ENCODE measurements around the gene GNAO1.

The GNAO1 gene

DNA sequence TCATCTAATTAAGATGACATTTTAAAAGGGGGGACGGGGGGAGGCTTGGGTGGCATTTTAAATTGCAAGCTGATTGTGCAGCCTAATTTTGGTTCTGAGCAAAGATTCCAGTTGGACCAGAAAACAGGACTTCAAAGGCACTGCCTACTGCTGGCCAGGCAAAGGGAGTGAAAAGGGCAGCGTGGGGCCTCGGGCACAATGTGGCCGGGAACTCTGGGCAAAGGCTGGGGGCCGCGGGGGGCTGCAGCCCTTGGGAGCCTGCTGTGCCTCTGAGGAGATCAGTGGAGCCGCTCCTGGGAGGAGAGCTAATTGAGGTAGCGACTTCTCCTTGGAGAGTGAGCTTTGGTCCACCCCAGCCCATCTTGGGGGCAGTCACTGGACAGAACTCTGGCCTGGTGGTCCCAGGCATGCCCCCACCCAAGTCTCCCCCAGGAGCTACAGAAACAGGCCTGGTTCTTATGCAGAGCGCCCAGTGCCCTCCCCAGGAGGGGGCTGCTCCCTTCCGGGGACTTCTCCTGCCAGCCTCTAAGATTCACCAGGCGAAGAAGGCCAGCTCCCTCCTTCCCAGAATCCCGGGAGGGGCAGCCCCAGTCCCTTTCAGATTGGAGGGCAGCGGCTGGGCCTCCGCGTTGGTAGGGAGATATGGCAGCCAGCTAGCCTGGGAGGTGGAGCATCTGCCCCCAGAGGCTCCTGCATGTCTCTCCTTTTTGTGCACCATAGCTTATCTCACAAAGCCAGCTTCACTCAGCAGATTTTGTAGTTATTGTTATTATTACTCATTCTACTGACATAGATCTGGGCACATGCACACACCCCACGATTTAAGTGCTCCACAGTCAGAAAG is 115.6 kb downstream of the GNAO1 start:
- H3K27me3 ChIP-seq, result no peaks in the 10 kb centered on the region
- no peaks in the 10 kb centered on the region for H3K9me3 ChIP-seq
- no peak overlapping the region for H3K4me3 ChIP-seq (ENCODE audit: low read depth in 1 of 2, low read length in 1 of 2)
- no peaks in the 10 kb centered on the region for H3K4me1 ChIP-seq (ENCODE audit: control insufficient read depth in 1 of 2, insufficient read depth in 1 of 2, low read depth in 1 of 2, low read length in 1 of 2)
- H3K36me3 ChIP-seq, result no peaks in the 10 kb centered on the region
- H3K27ac ChIP-seq, result no peak overlapping the region
- TF ChIP-seq, protein P1, sequence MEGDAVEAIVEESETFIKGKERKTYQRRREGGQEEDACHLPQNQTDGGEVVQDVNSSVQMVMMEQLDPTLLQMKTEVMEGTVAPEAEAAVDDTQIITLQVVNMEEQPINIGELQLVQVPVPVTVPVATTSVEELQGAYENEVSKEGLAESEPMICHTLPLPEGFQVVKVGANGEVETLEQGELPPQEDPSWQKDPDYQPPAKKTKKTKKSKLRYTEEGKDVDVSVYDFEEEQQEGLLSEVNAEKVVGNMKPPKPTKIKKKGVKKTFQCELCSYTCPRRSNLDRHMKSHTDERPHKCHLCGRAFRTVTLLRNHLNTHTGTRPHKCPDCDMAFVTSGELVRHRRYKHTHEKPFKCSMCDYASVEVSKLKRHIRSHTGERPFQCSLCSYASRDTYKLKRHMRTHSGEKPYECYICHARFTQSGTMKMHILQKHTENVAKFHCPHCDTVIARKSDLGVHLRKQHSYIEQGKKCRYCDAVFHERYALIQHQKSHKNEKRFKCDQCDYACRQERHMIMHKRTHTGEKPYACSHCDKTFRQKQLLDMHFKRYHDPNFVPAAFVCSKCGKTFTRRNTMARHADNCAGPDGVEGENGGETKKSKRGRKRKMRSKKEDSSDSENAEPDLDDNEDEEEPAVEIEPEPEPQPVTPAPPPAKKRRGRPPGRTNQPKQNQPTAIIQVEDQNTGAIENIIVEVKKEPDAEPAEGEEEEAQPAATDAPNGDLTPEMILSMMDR (IDR thresholded peaks at IDR 0.05), result no peak

DNA sequence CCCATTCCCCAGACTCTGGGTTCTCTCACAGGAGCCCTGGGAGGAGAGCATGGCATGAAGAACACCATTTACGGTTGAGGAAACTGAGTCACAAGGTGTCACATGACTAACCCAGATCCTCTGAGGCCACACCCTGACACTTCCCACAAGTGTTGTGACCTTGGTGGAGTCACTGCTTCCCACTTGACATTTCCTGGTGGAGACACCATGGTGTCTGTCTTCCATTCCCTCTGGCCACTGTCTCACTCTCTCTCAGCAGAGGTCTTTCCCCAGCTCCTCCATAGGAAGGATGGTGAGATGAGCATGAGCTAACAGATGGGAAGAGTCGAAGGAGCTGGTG is 116.2 kb downstream of the GNAO1 start:
- Histone ChIP-seq H3K27me3 (no peaks in the 10 kb centered on the region), H3K9me3 (no peaks in the 10 kb centered on the region), H3K4me3 (ENCODE audit: low read depth in 1 of 2, low read length in 1 of 2) (no peak overlapping the region), H3K4me1 (ENCODE audit: control insufficient read depth in 1 of 2, insufficient read depth in 1 of 2, low read depth in 1 of 2, low read length in 1 of 2) (no peaks in the 10 kb centered on the region), H3K36me3 (no peaks in the 10 kb centered on the region), H3K27ac (no peak overlapping the region)
- TF ChIP-seq, protein P1 (IDR thresholded peaks at IDR 0.05), result no peak

DNA sequence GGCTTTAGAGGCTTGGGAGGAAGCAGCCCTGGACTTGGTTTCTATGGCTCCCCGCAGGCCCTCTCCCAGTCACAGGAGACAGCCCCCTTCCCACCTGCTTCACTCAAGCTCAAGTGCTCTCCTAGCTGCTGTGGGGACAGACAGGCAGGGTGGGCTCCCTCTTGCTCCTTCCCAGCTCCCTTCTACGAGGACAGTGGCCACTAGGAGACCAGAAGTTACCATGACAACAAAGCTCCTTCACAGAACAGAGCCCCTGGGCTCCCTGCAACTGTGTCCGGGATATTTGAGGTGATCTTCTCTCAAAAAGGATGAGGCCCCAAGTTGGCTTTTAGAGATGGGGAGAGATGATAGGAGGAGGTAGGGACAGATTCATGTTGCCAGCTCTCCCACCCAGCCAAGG is 117.7 kb downstream of the GNAO1 start:
- Histone ChIP-seq H3K27me3 (no peaks in the 10 kb centered on the region), H3K27ac (no peak overlapping the region), H3K36me3 (no peaks in the 10 kb centered on the region)

DNA sequence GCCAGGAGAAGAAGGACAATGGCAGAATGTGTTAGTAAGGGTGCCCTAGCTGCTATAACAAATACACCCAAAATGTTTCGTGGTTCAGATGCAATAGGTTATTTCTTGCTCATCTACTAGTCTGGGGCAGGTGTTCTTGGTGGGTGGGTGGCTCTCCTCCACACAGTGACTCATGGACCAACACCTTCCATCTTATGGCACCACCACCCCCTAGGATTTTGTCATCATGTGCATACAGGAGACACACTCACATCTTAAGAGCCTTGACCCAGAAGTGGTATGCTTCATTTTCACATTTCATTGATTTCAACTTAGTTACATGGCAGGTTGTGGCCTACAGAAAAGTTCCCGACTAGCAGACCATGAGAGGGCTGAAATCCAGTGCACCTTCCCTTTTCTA is 119.4 kb downstream of the GNAO1 start:
- no peaks in the 10 kb centered on the region for H3K4me1 ChIP-seq (ENCODE audit: control insufficient read depth in 1 of 2, insufficient read depth in 1 of 2, low read depth in 1 of 2, low read length in 1 of 2)
- no peaks in the 10 kb centered on the region for H3K9me3 ChIP-seq
- H3K4me3 ChIP-seq (ENCODE audit: low read depth in 1 of 2, low read length in 1 of 2), result no peak overlapping the region
- no peaks in the 10 kb centered on the region for H3K27me3 ChIP-seq
- no peaks in the 10 kb centered on the region for H3K36me3 ChIP-seq
- no peak overlapping the region for H3K27ac ChIP-seq
- TF ChIP-seq, protein P1 (IDR thresholded peaks at IDR 0.05), result no peak

More for the DNA sequence above, 117.7 kb downstream of the GNAO1 start:
- Histone ChIP-seq H3K9me3 (no peaks in the 10 kb centered on the region), H3K4me3 (ENCODE audit: low read depth in 1 of 2, low read length in 1 of 2) (no peak overlapping the region), H3K4me1 (ENCODE audit: control insufficient read depth in 1 of 2, insufficient read depth in 1 of 2, low read depth in 1 of 2, low read length in 1 of 2) (no peaks in the 10 kb centered on the region)
- TF ChIP-seq, protein P1 (IDR thresholded peaks at IDR 0.05), result no peak

DNA sequence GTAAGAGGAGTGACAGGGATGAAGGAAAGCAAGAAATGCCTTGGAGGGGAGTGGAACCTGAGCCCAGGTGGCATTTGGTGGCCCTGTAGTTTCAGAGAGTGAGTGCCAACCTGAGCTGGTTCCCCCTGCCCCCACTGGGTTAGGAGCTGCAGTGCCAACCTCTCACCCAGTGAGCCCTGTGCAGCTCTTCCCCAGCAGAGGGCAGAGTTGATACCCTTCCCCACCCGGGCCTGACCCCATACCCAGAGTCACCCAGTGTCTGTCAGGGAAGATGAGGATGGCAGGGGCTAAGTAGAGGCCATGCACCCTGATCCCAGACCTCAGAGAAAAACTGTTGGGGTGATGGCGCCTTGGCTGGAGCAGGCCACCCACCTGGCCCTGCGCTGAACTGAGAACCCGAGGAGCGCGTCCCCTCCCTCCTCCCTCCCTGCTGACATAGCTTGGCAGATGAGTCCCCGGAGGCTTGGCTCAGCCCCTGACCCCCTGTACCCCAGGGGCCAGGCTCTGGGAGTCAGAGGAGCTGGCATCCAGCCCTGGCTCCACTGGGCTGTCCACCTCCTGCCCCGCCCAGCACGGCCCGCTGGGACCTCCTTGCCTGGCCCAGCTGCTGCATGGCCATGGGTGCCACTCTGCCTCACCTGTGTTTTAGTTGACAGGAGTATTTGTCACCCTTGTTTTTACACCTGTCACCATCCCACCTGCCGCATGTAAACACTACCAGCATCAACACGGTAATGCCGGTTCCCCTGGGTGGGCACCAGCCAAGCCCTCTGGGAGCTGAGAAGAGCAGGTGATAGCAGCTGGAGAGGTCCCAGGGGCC is 120.1 kb downstream of the GNAO1 start:
- Histone ChIP-seq H3K27me3 (peaks cover 3% of the 10 kb centered on the region), H3K4me1 (ENCODE audit: control insufficient read depth in 1 of 2, insufficient read depth in 1 of 2, low read depth in 1 of 2, low read length in 1 of 2) (no peaks in the 10 kb centered on the region), H3K36me3 (no peaks in the 10 kb centered on the region), H3K4me3 (ENCODE audit: low read depth in 1 of 2, low read length in 1 of 2) (no peak overlapping the region), H3K9me3 (no peaks in the 10 kb centered on the region), H3K27ac (no peak overlapping the region)
- TF ChIP-seq, protein P1 (IDR thresholded peaks at IDR 0.05), result no peak

Measured in neutrophil (primary cell).